Hematopoietic multipotent progenitor cell (in vitro differentiated cells): ENCODE results near the gene TNK2. TPM values are rescaled to one million over a fixed set of nuclear protein-coding genes. Genes with fewer than 3 reads are reported as not detected.
"Not testable (repeated sequence)": the region's sequence is repeated elsewhere in the genome, so short reads cannot be mapped to it uniquely, and the experiment has no call there.

ENCODE experiments used
- DNase-seq, 3 donors: peaks; one replicate each; pipeline ENCODE4 v3.0.0-alpha.2; 2011 to 2015; ENCODE audit warnings: low read depth in 2 of 3, low spot score in 2 of 3
- total RNA-seq: library from RNA; depleted of rRNA; stranded (reverse); fragments of >200 nt; gene quantifications from one replicate; pipeline ENCODE4 v1.2.3, GENCODE V29; 2012

Gene TNK2
- total RNA-seq, result 42.5 TPM

DNA sequence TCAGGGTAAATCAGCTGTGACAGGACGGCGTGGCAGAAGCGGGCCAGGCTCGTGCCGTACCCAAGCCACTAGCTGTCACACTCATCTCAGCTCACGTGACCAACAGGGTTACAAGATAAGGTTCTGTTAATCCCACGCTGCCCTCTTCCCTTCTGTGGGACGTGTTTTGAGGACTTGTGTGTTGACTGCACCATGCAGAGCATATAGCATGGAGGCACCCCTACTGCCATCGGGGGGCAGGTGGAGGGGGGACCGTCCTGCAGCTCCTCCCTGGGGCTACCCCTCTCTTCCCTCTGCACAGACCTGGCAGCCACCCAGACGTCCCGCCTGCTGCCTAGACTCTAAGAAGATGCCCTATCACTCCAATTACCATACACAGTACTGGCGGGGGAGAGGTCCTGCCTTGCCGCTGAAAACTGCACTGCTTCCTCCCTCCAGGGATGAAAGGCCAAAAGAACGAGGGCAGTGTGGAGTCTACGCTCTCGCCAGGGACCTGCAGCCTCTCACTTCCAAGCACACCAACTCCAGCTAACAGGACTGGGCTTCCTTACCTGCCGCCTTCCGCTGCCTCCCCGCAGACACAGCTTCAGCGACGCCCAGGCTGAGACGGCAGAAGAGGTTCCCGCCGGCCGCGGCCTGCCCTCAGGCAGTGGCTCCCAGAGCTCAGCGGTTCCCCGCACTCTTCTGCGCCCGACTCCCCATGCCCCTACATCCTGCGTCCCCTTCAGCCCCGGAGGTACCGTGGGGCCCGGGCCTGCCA lies at the start of gene TNK2:
Gene TNK2 (minus strand): TSS at position 618 of the 760 bp plus-strand sequence. CDS start 19,963 bp downstream, outside the sequence.
- peak in 1 of 3 donors; percentile 61 for DNase-seq

DNA sequence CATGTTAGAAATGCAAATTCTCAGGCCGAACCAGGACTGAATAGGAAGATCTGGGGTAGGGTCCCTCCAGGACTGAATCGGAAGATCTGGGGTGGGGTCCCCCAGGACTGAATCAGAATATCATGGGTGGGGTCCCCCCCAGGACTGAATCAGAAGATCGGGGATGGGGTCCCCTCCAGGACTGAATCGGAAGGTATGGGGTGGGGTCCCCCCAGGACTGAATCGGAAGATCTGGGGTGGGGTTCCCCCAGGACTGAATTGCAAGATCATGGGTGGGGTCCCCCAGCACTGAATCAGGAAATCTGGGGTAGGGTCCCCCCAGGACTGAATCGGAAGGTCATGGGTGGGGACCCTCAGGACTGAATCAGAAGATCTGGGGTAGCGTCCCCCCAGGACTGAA lies 48.2 kb upstream of the TNK2 start:
- no peak for DNase-seq

DNA sequence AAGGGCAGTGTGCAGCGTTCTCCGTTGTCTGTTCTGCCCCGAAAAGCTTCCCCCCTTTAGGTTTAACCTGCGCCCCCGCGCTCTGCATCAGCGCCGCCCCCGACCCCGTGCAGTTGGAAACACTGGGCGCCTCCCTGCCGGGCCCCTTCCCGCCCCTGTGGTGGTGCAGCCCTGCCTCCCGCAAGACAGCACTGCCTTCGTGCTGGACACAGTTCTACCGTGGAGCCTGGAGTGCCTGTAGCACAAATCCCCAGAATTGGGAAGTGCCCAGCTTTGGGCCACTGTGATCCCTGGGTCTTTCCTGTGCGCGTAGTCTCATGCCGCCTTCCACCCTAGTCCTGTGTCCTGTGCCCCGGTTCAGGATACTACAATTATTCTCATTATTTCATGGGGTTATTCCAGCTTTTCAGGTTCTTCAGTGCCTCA lies 47.1 kb upstream of the TNK2 start:
- not testable (repeated sequence) for DNase-seq

DNA sequence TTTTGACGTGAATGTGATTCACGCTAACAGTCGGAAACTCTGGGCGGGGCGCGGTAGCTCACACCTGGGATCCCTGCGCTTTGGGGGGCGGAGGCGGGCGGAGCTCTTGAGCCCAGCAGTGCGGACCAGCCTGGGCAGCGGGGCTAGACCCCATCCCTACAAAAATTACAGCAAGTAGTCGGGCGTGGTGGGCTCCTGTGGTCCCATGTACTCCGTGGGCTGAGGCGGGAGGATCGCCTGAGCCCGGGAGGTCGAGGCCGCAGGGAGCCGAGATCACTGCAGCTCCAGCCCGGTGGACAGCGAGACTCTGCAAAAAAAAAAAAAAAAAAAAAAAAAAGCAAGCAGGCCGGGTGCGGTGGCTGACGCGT lies 46.4 kb upstream of the TNK2 start:
- DNase-seq, result not testable (repeated sequence)

DNA sequence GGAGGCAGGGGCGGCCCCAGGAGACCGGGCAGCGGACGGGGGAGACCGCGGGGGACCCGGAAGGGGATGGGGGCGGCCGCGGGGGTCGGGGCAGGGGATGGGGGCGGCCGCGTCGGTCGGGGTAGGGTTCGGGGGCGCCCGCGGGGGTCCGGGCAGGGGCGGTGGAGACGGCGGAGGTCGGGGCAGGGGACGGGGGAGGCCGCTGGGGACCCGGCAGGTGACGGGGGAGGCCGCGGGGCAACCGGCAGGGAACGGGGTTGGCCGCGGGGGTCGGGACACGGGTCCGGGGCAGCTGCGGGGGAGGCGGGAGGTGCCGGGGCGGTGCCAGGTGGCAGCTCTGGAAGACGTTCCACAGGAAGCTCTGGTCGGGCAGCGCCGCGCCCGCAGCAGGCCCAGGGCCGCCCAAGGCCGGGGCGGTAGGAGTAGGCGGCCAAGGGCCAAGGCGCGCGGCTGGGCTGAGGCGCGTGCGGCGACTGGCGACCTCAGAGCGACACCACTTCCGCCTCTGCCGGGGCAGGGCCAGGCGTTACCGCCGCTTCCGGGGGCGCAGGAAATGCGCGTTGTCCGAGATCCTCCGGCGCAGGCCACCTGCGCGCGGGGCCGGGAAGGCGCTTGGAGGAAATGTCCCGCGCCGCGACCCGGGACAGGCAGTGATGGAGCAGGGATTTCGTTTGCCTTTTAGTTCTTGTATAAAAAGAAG lies 45.9 kb upstream of the TNK2 start:
- DNase-seq, result peak; percentile 45 to 61 (median 47)

DNA sequence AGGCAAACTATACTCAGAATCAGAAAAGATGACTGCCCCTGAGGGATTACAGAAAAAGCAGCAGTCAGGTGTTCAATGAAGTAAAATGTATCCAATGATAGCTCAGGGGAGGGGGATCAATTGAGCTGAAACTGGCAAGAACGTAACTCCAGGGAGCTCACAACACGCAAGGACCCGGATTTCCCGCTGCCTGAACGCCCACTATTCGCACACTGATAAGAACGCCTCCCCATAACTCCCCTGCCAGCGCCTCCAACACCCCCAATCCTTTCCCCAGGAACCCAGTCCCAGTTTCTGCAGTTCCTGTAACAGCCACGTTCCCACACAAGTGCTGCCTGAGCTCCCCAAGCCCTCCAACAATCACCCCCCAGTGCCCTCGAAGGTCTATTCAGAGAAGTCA lies 44.2 kb upstream of the TNK2 start:
- not testable (repeated sequence) for DNase-seq

DNA sequence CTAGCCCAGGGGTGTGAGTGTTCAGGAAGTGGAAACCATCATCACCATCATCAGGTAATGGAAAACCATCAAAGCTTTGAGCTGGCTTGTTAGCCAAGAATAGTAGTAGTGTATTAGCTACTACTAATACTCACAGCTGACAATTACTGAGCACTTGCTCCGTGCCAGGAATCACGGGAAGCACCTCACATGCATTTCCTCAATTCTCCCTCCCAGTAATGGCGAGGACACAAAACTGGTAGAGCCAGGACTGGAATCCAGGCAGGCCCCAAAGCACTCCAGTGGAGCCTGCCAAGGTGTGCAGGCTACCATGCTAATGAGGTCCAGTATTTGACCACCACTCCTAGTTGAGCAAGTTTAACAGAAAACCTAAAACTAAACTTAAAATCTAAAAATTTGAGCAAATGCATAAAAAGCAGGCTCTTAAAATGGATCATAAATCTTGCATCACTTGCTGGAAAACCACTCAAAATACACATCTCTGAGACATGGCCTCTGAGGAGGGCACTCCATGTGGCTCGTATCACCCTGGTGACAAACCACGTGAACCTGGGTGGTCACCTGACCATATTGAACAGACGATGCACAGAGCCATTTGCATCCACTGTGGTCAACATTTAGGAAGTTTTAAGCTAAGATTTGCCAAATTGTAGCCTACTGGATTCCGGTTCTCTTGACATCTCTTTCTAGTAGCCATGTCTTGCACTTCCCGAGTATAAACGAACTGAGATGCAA lies 43.3 kb upstream of the TNK2 start:
- DNase-seq, result not testable (repeated sequence)

DNA sequence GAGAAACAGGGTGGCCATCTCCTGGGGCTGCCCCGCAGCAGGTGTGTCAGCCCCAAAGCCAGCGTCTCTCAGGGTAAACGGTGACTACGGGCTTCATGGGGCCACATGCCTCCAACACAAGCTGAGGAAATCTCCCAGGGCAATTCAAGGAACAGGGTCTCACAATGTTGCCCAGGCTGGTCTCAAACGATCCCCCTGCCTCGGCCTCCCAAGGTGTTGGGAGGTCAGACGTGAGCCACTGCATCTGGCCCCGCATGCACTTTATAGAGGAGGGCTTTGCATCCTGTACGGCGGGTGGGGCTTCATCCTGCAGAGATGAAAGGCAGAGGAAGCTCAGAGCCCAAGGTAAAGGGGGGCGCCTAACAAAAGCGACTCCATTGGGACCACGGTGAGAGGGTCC lies 42.4 kb upstream of the TNK2 start:
- DNase-seq, result not testable (repeated sequence)

DNA sequence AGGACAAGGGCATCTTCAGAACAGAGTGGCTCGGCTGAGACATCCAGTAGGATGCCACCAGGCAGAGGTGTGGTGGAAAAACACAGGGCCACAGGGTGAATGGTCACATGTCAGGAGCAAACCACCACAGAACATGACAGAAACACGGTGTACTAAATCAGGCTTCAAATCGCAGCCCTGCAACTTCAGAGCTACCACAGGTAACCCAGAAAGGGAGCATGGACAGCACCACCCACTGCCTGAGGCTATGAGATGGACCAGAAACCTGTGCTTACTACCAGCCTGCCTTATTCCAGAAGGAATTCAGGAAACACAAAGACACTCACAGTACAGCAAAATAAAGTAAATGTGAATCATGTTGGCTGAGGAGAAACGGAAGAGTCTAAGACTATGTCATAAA lies 41.8 kb upstream of the TNK2 start:
- not testable (repeated sequence) for DNase-seq

DNA sequence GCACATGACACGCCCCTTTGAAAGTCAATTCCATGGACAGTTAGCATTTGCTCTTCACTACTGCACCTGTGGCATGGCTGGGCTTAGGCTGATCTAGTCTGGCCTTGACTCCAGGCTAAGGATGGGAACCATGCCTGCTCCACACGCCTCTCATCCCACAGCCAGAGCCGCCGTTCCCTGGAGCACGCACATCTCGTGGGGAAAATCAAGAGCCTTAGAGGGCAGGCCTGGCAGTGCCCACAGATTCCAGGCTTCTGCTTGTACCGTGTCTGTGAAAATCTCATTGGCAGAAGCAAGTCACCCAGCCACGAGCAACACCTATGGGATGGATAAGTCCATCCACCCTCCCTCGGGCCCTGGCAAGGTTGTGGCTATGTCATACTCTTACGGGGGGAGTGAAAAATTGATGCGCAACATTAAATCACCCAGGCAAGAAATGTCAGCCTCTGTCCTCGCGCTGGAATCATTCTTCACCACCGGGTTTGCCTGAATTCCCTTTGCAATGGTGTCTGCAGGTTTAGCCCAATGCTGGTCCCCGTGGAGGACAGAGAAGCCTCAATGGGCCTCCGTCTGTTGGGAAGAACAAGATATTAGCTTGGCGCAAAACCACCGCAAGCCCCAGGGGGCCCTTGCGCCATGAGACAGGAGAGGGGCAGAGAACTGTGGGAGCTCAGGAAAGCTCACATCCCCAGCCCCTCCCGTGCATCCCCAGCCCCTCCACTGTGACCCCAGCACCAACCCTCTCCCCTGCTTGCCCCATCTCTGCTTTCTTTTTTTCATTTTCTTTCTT lies 38.8 kb upstream of the TNK2 start:
- not testable (repeated sequence) for DNase-seq

DNA sequence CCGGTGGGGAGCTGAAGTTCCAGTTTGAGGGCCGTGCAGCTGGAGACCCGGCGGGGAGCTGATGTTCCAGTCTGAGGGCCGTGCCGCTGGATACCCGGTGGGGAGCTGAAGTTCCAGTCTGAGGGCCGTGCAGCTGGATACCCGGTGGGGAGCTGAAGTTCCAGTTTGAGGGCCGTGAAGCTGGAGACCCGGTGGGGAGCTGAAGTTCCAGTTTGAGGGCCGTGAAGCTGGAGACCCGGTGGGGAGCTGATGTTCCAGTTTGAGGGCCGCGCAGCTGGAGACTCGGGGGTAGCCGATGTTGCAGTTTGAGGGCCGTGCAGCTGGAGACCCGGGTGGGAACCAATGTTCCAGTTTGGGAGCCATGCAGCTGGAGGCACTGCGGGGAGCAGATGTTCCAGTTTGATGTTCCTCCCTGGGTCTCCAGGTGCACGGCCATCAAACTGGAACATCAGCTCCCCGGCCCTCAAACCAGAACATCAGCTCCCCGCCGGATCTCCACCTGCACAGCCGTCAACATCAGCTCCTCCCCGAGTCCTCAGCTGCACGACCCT lies 33.0 kb upstream of the TNK2 start:
- DNase-seq, result not testable (repeated sequence)

DNA sequence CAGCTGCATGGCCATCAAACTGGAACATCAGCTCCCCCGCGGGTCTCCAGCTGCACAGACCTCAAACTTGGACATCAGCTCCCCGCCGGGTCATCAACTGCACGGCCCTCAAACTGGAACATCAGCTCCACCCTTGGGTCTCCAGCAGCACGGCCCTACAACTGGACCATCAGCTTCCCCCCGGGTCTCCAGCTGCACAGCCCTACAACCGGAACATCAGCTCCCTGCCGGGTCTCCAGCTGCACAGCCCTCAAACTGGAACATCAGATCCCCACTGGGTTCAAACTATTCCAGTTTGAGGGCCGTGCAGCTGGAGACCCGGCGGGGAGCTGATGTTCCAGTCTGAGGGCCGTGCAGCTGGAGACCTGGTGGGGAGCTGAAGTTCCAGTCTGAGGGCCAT lies 32.5 kb upstream of the TNK2 start:
- DNase-seq, result not testable (repeated sequence)

DNA sequence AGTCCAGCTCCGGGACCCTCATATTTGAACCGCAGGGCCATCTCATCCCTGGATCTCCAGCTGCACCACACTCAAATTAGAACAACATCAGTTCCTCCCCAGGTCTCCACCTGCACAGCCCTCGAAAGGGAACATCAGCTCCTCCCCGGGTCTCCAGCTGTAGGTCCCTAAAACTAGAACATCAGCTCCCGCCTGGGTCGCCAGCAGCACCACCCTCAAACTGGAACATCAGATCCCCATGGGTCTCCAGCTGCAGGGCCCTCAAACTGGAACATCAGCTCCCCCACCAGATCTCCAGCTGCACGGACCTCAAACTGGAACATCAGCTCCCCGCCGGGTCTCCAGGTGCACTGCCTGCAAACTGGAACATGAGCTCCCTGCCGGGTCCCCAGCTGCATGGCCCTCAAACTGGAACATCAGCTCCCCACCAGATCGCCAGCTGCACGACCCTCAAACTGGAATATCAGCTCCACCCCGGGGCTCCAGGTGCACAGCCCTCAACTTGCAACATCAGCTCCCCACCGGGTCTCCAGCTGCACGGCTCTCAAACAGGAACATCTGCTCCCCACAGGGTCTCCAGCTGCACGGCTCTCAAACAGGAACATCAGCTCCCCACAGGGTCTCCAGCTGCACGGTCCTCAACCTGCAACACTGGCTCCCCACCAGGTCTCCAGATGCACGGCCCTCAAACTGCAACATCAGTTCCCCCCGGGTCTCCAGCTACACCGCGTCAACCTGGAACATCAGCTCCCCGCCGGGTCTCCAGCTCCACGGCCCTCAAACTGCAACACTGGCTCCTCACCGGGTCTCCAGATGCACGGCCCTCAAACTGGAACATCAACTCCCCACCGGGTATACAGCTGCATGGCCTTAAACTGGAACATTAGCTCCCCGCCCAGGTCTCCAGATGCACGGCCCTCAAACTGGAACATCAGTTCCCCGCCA lies 31.4 kb upstream of the TNK2 start:
- DNase-seq, result not testable (repeated sequence)

DNA sequence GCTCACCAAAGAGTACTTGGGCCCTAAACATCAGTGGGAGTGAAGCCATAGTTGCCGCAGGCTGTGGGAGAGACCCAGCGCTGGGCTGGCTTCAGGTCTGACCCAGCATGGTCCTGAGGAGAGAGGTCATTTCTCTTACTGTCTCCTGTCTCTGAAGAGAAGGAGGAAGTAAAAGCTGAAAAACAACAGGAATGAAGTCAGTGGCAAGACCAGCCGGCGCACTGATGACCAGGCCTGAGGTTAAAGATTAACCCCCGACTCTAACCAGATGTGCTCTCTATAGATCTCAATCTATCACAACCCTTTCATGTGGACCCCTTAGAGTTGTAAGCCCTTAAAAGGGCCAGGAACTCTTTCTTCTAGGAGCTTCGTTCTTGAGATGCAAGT lies 24.7 kb upstream of the TNK2 start:
- DNase-seq, result not testable (repeated sequence)

DNA sequence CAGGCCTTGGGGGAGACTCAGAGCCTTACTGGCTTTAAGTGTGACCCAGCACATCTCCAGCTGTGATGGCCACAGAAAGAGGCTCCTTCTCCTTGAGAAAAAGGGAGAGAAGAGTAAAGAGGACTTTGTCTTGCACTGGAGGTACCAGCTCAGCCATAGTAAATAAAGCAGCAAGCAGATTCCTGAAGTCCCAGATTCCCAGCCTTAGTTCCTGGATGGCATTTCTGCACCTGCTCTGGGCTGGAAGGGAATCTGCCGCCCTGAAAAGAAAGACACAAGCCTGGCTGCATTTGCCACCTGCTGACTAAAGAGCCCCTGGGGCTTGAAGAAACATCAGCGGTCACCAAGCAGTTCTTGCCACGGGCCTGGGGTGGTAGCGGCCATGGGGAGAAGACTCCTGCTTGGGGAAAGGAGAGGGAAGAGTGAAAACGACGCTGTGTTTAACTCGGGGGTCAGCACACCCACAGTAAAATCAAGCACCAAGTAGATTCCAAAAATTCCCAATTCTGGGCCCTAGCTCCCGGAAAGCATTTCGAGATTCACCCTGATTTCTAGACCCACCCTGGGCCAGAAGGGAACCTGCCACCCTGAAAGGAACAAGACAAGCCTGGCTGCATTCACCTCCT lies 24.2 kb upstream of the TNK2 start:
- DNase-seq, result no peak

DNA sequence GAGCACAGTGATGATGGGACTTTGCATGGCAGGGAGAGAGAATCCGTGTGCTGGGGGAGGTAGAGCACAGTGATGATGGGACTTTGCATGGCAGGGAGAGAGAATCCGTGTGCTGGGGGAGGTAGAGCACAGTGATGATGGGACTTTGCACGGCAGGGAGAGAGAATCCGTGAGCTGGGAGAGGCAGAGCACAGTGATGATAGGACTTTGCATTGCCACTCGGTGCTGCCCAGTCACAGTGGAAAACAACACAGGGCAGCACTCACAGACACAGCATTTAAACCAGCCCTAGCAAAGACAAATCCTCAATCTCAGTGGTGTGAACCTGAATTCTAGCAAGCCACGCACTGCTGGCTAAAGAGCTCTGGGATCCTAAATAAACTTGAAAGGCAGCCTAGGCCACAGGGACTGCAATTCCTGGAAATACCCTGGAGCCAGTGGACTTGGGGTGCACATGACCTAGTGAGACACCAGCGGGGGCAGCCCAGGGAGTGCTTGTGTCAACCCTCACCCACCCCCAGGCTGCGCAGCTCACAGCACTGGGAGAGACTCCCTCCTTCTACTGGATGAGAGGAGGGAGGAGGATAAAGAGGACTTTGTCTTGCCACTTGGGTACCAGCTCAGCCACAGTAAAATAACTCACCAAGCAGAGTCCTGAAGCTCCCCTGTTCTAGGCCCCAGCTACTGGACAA lies 23.4 kb upstream of the TNK2 start:
- DNase-seq, result no peak

DNA sequence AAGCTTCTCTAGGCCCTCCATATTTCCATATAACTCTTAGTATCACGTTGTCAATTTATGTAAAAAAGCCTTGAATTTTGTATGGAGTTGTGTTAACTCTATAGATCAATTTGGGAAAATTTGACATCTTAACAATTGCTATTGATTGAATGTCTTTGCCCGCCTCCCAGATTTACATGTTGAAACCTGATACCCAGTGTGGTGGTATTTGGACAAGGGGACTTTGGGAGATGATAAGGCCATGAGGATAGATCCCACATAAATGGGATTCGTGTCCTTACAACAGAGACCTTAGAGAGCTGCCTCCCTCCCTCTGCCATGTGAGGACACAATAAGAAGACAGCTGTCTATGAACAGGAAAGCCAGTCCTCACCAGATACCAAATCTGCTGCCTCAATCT lies 21.1 kb upstream of the TNK2 start:
- DNase-seq, result no peak

DNA sequence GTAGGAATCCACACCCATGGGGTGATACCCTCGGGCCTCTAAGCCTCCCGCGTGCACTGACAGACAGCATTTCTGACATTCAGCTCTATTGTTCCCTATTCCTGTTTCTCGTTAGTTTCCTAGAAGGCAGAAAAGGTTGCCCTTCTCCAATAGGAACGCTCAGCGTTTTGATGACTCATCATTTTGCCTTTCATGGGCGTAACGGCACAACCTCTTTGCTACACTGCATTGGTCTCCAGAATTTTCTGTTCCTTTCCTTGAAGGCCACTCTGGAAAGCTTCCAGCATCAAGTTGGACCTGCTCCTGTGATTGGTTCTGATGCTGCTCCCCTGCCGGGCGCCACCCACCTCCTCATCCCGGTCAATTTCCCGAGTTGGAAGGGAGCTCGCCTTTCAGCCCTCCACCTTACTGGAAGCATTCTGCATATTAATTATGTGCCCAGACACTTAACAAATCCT lies 13.0 kb upstream of the TNK2 start:
- DNase-seq, result no peak
